HG02759 (cell line): ENCODE data around the gene GRIN2D.
"Not testable (repeated sequence)": the region's sequence is repeated elsewhere in the genome, so short reads cannot be mapped to it uniquely, and the experiment has no call there.

Experiments used
- ATAC-seq: cut with Tn5 transposase; IDR thresholded peaks from one replicate; pipeline ENCODE4 v1.9.1; 2021; ENCODE audit warnings: mild to moderate bottlenecking, moderate library complexity; ENCODE audit not compliant: unreplicated experiment

The GRIN2D gene

DNA sequence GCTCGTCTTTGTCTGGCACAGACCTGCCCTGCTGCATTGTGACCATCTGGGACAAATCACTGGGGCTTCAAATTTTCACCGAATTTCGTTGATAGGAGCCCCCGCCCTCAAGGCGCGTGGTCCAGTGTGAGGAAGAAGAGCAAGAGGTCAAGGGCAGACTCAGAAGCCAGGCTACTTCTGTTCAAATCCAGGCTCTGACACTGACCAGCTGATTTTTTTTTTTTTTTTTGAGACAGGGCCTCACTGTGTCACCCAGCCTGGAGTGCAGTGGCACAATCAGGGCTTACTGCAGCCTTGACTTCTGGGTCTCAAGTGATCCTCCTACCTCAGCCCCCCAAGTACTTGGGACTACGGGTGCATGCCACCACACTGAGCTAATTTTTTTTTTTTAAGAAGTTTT is 22.1 kb upstream of the GRIN2D start:
- ATAC-seq: no peak

DNA sequence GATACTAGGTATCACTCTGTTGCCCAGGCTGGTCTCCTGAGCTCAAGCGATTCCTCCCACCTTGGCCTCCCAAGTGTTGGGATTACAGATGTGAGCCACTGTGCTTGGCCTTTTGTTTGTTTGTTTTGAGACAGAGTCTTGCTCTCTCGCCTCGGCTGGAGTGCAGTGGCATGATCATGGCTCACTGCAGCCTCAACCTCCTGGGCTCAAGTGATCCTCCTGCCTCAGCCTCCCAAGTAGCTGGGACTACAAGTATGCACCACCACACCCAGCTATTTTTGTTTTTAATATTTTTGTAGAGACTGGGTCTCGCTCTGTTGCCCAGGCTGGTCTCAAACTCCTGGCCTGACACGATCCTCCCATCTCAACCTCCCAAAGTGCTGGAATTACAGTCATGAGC is 21.7 kb upstream of the GRIN2D start:
- not testable (repeated sequence) for ATAC-seq

DNA sequence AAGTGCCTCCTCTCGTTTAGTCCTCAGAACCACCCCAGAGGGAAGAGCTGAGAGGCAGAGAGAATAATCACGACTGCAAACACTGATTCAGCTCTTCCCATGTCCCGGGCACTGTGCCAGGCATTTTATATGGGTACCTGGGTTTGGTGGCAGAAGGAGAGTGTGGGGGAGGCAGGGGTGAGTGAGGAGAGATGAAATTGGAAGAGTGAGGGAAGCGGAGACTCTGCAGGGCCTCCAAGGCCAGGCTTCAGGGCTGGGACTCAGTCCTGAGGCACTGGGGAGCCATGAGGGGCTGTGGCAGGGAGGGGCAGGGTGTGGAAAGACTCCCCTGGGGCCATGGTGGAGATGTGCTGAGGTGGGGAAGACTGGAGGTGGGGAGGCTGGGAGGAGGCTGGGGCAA is 20.6 kb upstream of the GRIN2D start:
- ATAC-seq: no peak

DNA sequence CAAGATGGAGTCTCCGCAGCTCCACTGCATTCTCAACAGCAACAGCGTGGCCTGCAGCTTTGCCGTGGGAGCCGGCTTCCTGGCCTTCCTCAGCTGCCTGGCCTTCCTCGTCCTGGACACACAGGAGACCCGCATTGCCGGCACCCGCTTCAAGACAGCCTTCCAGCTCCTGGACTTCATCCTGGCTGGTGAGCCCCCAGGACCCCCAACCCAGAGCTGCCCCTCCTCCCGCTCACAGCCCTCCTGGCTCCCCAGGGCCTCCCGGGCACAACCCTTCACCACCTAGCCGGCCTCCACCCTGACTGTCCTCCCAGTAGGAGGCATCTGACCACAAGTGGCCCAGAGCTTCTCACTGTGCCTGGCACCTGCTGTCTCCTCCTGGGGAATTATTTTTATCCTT is 19.9 kb upstream of the GRIN2D start:
- no peak for ATAC-seq

DNA sequence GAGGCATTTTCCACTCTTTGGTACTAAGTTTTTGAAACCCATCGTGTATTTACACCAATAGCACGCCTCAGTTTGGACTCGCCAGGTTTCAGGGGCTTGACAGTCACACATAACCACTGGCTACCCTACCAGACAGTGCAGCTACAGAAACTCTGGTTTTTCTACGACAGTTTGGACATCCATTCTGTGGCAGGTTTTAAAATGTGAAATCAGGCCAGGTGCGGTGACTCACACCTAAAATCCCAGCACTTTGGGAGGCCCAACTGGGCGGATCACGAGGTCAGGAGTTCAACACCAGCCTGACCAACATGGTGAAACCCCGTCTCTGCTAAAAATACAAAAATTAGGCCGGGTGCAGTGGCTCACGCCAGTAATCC is 15.3 kb upstream of the GRIN2D start:
- no peak for ATAC-seq

DNA sequence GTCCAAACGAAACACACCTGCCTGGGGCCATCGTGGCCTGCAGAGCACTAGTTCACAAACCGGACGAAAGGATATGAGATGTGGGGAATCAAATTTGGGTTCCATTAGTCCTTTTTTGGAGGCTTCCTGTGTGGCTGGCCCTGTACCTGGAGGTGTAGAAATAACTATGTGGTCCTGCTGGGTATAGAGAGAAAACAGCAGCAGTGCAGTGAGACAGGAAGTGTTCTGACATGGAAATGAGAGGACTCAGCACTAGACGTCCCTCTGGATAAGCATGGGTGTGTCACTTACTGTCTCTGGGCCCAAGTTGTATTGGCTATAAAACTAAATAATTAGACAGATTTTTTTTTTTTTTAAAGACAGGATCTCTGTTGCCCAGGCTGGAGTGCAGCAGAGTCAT is 14.4 kb upstream of the GRIN2D start:
- ATAC-seq: no peak

DNA sequence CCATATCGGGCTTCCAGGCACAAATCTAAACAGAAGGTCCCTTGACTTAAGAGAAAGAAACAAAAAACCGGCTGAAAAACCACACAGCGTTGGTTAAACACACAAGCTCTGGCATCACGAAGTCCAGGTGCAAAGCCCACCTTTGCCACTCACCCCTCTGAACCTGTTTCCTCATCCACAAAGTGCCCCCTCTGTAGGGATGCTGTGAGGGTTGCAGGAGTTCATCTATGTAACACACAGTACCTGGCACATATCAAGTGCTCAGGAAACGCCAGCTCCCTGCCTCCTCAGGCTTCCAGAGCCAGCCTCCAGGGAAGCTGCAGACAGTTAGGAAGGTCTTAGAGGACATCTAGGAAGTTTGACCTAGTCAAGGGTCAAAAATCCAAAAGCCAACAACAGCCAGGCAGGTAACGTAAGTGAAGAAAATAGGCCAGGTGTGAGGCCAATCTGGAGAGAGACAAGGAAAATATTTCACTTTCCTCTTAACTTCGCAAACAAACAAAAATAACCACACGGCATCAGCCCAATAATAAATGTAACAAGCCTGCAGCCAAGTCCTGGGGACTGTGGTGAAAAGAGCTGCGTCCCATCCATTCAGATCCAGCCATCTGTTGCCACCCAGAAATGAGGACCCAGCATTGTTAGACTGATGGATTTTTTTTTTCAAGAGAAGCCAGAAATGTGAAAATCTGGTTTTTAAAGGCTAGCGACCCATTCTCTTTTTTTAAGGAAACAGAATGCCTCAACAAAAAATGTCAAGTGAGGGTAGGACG is 12.1 kb upstream of the GRIN2D start:
- no peak for ATAC-seq

DNA sequence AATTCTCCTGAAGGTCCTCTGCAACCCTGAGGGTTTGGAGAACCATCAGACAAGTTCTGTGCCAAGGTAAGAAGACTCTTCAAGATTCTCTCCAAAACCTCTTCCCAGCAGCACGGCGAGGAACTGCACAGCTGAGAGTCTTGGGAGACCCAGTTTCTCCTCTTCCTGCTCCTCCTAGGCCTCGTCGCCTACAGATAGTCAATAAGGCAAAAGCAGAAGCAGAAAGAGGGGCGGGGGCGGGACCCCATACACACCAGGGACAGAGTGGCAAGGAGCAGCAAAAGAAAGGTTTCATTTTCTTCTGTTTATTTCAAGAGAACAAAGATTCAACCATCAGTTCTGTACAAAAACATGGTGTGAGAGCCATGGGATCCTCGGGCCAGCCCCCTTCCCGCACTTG is 11.2 kb upstream of the GRIN2D start:
- ATAC-seq: no peak

DNA sequence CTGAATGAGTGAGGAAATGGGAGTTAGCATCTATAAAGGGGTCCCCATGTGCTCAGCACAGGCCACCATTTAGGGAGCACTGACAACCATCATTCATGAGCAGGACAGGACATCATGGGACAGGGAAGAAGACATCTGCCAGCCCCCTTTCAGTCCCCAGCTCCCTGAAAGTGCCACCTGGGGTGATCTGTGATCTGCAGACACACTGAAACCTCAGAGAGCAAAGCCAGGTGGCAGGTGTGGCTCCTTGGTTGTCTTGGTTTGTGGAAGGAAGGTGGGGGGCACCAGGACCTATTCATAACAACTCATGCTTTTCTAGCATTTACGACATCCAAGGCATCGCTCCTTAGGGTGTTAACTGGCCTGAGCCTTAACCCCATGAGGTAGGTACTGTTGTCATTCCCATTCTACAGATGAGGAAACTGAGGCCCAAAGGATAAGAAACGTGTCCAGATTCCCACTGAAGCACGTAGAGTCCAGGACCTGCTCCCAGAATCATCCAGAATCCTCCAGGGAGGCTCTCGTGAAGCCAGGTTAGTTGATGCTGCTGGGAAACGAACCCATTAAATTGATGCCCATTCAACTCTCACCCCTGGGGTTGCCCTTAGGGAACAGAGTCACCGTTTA is 7.9 kb upstream of the GRIN2D start:
- no peak for ATAC-seq

DNA sequence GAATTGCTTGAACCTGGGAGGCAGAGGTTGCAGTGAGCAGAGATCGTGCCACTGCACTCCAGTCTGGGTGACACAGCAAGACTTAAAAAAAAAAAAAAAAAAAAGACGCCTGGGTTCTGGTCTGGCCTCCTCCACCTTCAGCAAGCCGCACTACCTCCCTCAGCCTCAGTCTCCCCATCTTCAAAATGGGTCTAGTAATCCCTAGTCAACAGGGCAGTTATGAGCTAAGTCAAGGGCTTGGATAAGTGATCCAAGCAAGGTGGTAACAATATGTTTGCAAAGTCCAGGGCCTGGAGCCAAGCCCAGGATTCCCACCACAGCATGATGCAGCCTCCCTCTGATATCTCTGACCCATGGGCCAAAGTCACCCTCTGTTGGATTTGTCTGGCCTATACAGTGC is 6.5 kb upstream of the GRIN2D start:
- no peak for ATAC-seq

DNA sequence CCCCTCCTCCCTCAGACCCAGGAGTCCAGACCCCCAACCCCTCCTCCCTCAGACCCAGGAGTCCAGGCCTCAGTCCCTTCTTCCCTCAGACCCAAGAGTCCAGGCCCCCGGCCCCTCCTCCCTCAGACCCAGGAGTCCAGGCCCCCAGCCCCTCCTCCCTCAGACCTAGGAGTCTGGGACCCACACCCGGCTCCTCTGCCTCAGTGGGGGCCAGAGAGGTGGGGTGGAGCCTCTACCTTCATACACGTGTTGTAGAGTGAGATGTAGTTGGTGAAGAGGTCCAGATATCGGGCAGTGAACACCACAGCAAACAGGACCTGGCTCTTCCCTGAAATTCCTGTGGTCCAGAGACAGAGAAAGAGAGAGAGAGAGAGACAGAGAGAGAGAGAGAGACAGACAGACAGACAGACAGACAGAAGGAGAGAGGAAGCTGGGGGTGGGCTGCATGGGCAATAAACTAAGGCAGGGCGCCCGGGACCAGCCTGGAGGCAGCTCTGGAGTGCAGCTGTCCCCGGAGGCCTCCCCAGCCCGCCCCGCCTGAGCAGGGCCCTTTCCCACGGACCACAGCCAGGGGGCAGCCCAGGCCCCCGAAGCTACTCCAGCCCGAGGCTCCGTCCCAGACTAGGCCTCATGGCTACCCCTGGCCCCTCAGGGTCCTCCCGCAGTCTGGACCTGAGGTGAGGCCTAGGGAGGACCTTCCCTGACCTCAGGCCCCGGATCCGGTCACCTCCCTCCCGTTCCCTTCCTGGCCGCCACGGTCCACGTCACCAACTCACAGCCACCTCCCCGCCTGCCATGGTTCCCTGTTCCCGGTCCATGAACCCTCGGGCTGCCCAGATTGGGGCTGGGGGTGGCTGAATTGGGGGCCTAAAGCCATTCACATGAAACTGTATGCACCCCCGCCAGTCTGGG is 3.0 kb upstream of the GRIN2D start:
- peak; percentile 40 for ATAC-seq

DNA sequence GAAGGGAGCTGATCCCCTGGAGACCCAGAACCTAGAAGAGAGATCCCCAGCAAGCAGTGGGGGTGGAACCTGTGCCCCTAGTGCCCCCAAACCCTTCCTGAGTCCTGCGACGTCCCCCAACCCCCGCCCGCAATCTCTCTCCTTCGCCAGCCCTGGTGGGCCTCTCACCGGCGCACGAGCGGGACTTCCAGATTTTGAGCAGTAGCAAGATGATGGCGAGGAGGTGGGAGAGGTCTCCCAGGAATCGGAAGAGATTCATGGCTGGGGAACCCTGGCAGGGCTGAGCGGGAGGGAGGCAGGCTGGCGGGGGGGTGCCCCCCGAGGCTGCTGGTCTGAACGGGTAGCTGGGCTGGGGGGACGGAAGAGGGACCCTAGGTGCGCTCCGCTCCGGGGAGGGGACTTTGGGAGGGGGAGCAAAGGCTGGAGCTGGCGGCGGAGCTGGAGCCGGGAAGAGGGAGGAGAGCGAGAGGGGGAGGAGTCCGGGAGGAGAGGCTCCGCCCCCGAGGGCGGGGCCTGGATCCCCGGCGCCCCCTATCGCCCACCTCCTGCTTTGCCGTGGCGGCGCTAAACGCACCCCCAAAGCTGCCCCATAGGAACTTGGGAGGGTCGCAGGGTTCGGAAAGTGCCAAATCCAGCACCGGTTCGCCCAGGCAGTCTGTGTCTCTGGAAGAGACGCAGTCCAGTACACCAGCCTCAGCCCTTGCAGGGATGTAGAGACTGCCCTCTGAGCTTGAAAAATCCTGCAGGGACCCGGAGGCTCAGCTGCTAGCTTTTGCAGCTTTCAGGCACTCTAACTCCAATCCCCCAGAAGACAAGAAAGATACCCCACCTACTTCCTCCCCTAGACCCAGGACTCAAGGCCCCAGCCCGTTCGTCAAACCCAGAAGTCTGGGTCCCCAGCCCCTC is 2.1 kb upstream of the GRIN2D start, which contains the start of gene KDELR1:
KDELR1 (minus strand) TSS at position 452 of the 906 bp plus-strand sequence; CDS start at position 259, 193 bp downstream.
- ATAC-seq: peak; percentile 73

DNA sequence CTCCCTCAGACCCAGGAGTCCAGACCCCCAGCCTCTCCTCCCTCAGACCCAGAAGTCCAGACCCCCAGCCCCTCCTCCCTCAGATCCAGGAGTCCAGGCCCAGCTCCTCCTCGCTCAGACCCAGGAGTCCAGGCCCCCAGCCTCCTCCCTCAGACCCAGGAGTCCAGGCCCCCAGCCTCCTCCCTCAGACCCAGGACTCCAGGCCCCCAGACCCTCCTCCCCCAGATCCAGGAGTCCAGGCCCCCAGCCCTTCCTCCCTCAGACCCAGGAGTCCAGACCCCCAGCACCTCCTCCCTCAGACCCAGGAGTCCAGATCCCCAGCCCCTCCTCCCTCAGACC is 1.5 kb upstream of the GRIN2D start:
- not testable (repeated sequence) for ATAC-seq

DNA sequence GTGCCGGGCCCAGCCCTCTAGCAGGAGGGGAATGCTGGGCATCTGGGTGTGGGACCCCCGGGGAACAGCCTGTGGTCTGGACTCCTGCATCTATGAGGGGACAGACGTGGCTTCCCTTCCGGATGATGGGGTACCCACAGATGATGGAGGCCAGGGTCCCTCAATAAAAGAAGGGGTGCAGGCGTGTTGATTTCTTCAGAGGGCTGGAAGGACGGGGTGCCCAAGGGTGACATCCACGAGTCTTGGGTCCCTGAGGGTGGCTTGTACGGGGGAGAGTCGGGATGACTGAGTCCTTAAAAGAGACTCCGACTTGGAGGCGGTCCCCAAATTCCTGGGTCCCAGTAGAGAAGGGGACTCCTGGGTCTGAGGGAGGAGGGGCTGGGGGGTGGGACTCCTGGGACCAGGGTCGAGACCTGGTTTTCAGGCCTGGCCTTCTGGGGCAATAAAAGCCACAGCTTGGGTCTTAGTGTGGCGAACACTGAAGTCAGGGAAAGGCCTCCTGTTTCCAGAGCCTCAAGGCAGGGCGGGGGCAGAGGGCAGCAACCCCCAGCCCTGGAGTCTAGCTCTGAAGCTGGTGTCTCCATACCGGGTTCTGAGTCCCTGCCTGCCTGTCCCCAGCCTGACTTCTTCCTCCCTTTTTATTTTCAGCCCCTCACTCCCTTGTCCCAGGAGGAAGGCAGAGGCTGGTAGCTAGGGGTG is 459 bp upstream of the GRIN2D start:
- no peak for ATAC-seq

DNA sequence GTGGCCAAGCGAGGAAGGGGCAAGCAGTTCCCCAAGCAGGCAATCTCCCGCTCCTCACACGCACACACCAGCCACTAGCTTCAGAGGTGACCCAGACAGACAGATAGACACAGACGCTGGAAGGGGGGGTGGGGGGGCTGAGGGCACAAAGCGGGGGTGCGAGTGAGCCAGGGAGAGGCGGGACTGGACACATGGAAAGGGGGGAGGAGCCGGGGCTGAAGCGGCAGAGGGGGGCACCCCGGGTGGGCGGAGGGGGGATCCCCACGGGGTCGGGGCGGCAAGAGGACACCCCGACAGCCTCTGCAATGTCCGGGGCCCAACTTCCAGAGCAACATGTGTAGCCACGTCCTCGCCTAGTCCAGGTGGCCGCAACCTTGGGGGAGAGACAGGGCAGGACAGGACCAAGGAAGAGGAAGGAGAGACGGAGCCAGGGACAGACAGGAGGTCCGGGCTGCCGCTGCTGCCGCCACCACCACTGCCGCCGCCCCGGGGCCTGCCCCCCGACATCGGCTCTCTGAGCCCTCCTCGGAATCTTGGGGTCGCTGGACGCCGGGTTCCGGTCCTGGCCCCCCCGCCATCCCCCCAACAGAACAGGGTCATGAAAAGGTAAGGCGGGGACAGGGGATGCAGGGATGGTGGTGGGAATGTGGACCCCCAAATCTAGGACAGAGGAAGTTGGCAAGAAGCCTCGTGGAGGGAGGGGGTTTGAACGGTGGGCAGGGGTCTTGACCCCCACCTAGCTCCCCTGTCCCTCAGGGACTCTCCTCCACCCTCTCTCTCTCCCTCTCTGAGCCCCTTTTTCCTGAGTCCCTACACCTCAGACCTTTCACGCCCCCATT is 1.1 kb downstream of the GRIN2D start:
- ATAC-seq: no peak

DNA sequence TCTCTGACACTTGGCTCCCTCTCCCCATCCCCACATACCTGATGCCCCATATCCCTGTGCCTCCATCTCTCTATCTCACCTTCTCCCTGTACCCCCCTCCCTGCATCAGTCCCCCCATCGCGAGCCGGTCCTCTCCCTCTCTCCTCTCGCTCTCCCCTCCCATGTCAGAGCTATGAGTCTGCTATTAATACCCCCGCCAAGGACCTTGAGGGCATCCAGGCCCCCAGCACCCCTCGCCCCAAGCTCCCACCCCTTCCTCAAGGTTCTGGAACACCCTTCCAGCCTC is 1.6 kb downstream of the GRIN2D start:
- ATAC-seq: no peak

DNA sequence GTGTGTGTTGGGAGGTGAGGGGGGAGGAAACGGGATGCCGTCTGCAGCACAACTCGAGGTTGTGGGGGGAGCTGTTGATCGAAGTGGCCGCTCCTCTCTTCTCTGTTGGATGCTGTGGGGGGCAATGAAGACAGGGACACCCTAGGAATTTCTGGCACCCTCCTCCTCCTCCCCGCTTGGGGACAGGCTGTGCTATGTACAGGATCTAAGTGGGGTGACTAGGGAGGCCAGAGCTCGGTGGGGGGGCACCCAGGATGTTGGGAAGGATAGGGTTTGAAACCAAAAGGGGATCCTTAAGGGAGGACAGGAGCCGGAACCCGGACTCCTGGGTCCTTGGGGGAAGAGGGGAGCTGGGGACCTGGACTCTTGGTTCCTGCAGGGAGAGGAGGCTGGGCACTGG is 2.0 kb downstream of the GRIN2D start:
- no peak for ATAC-seq

DNA sequence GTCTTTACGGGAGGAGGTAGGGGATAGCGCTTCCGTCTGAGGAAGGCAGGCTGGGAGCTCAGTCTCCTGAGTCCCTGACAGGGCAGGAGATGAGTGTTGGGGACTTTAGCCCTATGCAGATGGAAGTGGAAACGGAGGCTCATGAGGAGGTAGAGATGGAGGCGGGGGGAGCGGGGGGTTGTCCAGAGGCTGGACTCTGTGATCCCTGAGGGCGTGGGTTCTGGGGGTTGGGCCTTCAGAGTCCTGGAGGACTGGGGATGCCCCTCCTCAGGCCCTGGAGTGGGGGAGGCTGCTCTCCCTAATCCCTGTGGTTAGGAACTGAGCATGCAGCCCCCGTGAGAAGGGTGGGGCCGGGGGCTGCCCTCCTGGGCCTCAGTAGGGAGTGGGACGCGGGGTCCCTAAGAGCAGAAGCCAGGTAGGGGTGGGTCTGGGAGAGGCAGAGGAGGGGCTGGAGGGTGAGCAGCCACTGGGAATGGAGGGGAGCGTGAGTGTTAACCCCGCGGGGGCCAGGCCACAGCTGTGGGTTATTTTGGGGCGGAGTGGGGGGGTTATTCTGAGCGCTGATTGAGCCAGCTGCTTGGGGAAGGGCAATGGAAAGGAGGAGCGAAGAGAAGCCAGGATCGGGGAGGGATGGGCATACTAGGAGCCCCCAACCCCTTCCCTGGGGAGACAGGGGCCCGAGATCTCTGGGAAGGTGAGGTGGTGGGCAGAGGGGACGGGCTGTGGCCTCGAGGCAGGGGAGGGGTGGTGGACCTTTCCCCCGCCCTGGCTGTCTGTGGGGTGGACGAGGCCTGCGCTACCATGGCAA is 2.8 kb downstream of the GRIN2D start:
- no peak for ATAC-seq

DNA sequence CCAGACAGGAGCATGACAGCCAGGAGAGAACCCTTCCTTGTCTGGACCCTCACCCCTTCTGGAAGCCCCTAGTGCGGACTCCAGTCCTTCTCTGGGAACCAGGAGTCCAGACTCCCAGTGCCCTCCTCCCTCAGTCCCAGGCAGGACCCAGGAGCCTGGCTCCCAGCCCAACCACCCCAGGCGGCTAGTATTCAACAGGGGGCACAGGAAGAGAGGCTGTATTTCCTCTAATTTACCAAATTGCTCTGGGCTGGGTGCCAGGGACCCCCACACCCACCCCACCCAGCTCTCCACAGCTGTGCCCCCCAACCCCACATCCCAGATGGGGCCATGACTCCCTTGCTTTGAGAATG is 3.3 kb downstream of the GRIN2D start:
- no peak for ATAC-seq
